Right forelimb (tissue), 1 donor: ENCODE results near the gene LIMA1.
A peak's percentile ranks its signal among the peaks of the same experiment; 100 is the strongest.
"Not testable (repeated sequence)": the region's sequence is repeated elsewhere in the genome, so short reads cannot be mapped to it uniquely, and the experiment has no call there.

Source experiments
- DNase-seq: peaks from one replicate; pipeline ENCODE4 v3.0.0-alpha.2; 2018

The LIMA1 gene

GRCh38 chr12:50282721-50283228, 545 bp downstream of the LIMA1 start:
- DNase-seq: peak; percentile 50

- no peak for DNase-seq
These were observed 3.8 kb downstream of the LIMA1 start for GRCh38 chr12:50279501-50279900.

GRCh38 chr12:50276912-50277671, 6.2 kb downstream of the LIMA1 start:
- DNase-seq: no peak

- no peak for DNase-seq
These were observed 7.3 kb downstream of the LIMA1 start for GRCh38 chr12:50276068-50276467.

GRCh38 chr12:50275556-50275955, 7.8 kb downstream of the LIMA1 start:
- no peak for DNase-seq

- not testable (repeated sequence) for DNase-seq
These were observed 8.2 kb downstream of the LIMA1 start for GRCh38 chr12:50275127-50275526.

GRCh38 chr12:50271724-50272247, 11.5 kb downstream of the LIMA1 start:
- DNase-seq: no peak

GRCh38 chr12:50268482-50268881, 14.8 kb downstream of the LIMA1 start:
- DNase-seq: no peak

GRCh38 chr12:50265770-50266524, 17.4 kb downstream of the LIMA1 start:
- DNase-seq: no peak

GRCh38 chr12:50263832-50264231, 19.5 kb downstream of the LIMA1 start:
- no peak for DNase-seq

- DNase-seq: no peak
These were observed 21.7 kb downstream of the LIMA1 start for GRCh38 chr12:50261654-50262053.

GRCh38 chr12:50258167-50258551, 25.2 kb downstream of the LIMA1 start:
- no peak for DNase-seq

GRCh38 chr12:50257236-50258166, 25.8 kb downstream of the LIMA1 start:
- DNase-seq: no peak

- DNase-seq: no peak
These were observed 26.6 kb downstream of the LIMA1 start for GRCh38 chr12:50256761-50257160.

- DNase-seq: no peak
These were observed 30.2 kb downstream of the LIMA1 start for GRCh38 chr12:50252977-50253602.

- DNase-seq: no peak
These were observed 31.6 kb downstream of the LIMA1 start for GRCh38 chr12:50251619-50252252.

- DNase-seq: no peak
These were observed 33.7 kb downstream of the LIMA1 start for GRCh38 chr12:50249464-50250182.

- no peak for DNase-seq
These were observed 34.4 kb downstream of the LIMA1 start for GRCh38 chr12:50248883-50249282.

GRCh38 chr12:50248411-50248810, 34.9 kb downstream of the LIMA1 start:
- DNase-seq: no peak

- not testable (repeated sequence) for DNase-seq
These were observed 35.7 kb downstream of the LIMA1 start for GRCh38 chr12:50247665-50248064.
